HEK293 (cell line): ENCODE measurements around the gene SMAD7.

Experiments
- CTCF ChIA-PET: fragments of 350-600 bp; formaldehyde crosslinking; extraction: SDS; loops from one replicate; lab custom pipeline; 2021; ENCODE audit warnings: antibody characterized with exemption; lab: Yijun Ruan, JAX
- POLR2A ChIA-PET: fragments of 300-600 bp; formaldehyde crosslinking; extraction: SDS; loops from one replicate; lab custom pipeline; 2020; ENCODE audit warnings: antibody characterized with exemption, inconsistent platforms; lab: Yijun Ruan, JAX
- H3K27ac ChIP-seq: fragments of 200-500 bp; sonication (Bioruptor generic); 2 replicates; pipeline ENCODE4 v1.5.1; 2014; ENCODE audit warnings: low read depth, low read length, control low read depth, inconsistent platforms; ENCODE audit errors: extremely low read depth
- H3K36me3 ChIP-seq, 2 experiments: fragments of 200-500 bp in 1 of 2; sonication (Bioruptor generic) in 1 of 2; 1 replicate in 1 of 2; 2 replicates in 1 of 2; pipeline ENCODE4 v1.5.1; 2014 to 2017; ENCODE audit warnings: inconsistent platforms in 2 of 2, low read length in 2 of 2; ENCODE audit not compliant: control insufficient read depth in 2 of 2, insufficient read depth in 1 of 2
- H3K4me1 ChIP-seq: fragments of 200-500 bp; sonication (Bioruptor generic); 2 replicates; pipeline ENCODE4 v1.5.1; 2014; ENCODE audit warnings: mild to moderate bottlenecking, low read length, inconsistent platforms; ENCODE audit not compliant: control insufficient read depth, insufficient read depth
- H3K4me3 ChIP-seq: 2 replicates; pipeline ENCODE4 v1.5.1; 2011; ENCODE audit warnings: low read depth, mild to moderate bottlenecking, control low read depth, low read length, moderate library complexity
- H3K9me3 ChIP-seq: fragments of 200-500 bp; sonication (Bioruptor generic); 2 replicates; pipeline ENCODE4 v1.5.1; 2014; ENCODE audit warnings: low read depth, low read length, inconsistent platforms; ENCODE audit not compliant: control insufficient read depth, insufficient read depth
- MZF1 ChIP-seq: fragments of 450-650 bp; formaldehyde crosslinking; IDR thresholded peaks from 2 replicates; pipeline ENCODE4 v1.5.1; 2017; ENCODE audit warnings: missing biosample characterization, missing genetic modification characterization, borderline replicate concordance
- SETDB1 ChIP-seq: IDR thresholded peaks from one replicate; pipeline ENCODE4 v1.6.1; 2017; ENCODE audit warnings: mild to moderate bottlenecking, low read length, moderate library complexity, mixed read lengths; ENCODE audit not compliant: insufficient read length
- YY1 ChIP-seq: fragments of 450-650 bp; formaldehyde crosslinking; IDR thresholded peaks from 2 replicates; pipeline ENCODE4 v1.5.1; 2018; ENCODE audit warnings: missing biosample characterization, missing genetic modification characterization
- ZFP69B ChIP-seq: fragments of 450-650 bp; formaldehyde crosslinking; IDR thresholded peaks from 2 replicates; pipeline ENCODE4 v1.5.1; 2016; ENCODE audit warnings: missing biosample characterization, missing genetic modification characterization
- ZNF133 ChIP-seq: fragments of 450-650 bp; formaldehyde crosslinking; IDR thresholded peaks from 2 replicates; pipeline ENCODE4 v1.5.1; 2016; ENCODE audit warnings: missing biosample characterization, missing genetic modification characterization
- ZNF175 ChIP-seq: fragments of 450-650 bp; formaldehyde crosslinking; IDR thresholded peaks from 2 replicates; pipeline ENCODE4 v1.5.1; 2016; ENCODE audit warnings: missing biosample characterization, missing genetic modification characterization
- ZNF184 ChIP-seq: fragments of 450-650 bp; IDR thresholded peaks from 2 replicates; pipeline ENCODE4 v1.5.1; 2018; ENCODE audit warnings: missing biosample characterization, mild to moderate bottlenecking, missing genetic modification characterization
- ZNF239 ChIP-seq: fragments of 450-650 bp; formaldehyde crosslinking; IDR thresholded peaks from 2 replicates; pipeline ENCODE4 v1.5.1; 2016; ENCODE audit warnings: missing biosample characterization, missing genetic modification characterization
- ZNF274 ChIP-seq, 2 experiments: fragments of 200-500 bp in 1 of 2; fragments of 450-650 bp in 1 of 2; sonication (Bioruptor generic) in 1 of 2; formaldehyde crosslinking in 1 of 2; IDR thresholded peaks; 2 replicates each; pipeline versions ENCODE4 v1.5.1 to v1.6.1; 2014 to 2016; ENCODE audit warnings: borderline replicate concordance in 1 of 2, inconsistent platforms in 1 of 2, low read length in 1 of 2, missing biosample characterization in 1 of 2, missing genetic modification characterization in 1 of 2
- ZNF48 ChIP-seq: fragments of 450-650 bp; formaldehyde crosslinking; IDR thresholded peaks from 2 replicates; pipeline ENCODE4 v1.5.1; 2016; ENCODE audit warnings: missing biosample characterization, missing genetic modification characterization
- ZNF658 ChIP-seq: fragments of 450-650 bp; formaldehyde crosslinking; IDR thresholded peaks from 2 replicates; pipeline ENCODE4; 2016; ENCODE audit warnings: missing biosample characterization, missing genetic modification characterization
- ZNF747 ChIP-seq: fragments of 450-650 bp; formaldehyde crosslinking; IDR thresholded peaks from 2 replicates; pipeline ENCODE4 v1.5.1; 2016; ENCODE audit warnings: missing biosample characterization, missing genetic modification characterization
- ZNF776 ChIP-seq: fragments of 450-650 bp; formaldehyde crosslinking; IDR thresholded peaks from 2 replicates; pipeline ENCODE4 v1.5.0; 2017; ENCODE audit warnings: missing biosample characterization, missing genetic modification characterization, borderline replicate concordance
- ZNF843 ChIP-seq: fragments of 450-650 bp; formaldehyde crosslinking; IDR thresholded peaks from 2 replicates; pipeline ENCODE4 v1.5.1; 2016; ENCODE audit warnings: missing biosample characterization, missing genetic modification characterization
- TF ChIP-seq, protein P1 (sequence below): fragments of 450-650 bp; formaldehyde crosslinking; conservative IDR thresholded peaks from 2 replicates; pipeline ENCODE4 v1.5.1; 2016; ENCODE audit warnings: low read depth, missing biosample characterization, missing genetic modification characterization
- TF ChIP-seq, protein P2 (sequence below): fragments of 450-650 bp; formaldehyde crosslinking; IDR thresholded peaks from 2 replicates; pipeline ENCODE4 v1.5.1; 2016; ENCODE audit warnings: missing biosample characterization, missing genetic modification characterization
- TF ChIP-seq, protein P3 (sequence below): sonication (generic); formaldehyde crosslinking; IDR thresholded peaks from 2 replicates; pipeline ENCODE4 v1.8.1; 2022; ENCODE audit warnings: mild to moderate bottlenecking, moderate library complexity, missing genetic modification reagents
- TF ChIP-seq, protein P4 (sequence below): fragments of 450-650 bp; formaldehyde crosslinking; optimal IDR thresholded peaks from 2 replicates; pipeline ENCODE3; 2016; ENCODE audit warnings: missing biosample characterization, mild to moderate bottlenecking, missing genetic modification characterization

SMAD7 gene

DNA sequence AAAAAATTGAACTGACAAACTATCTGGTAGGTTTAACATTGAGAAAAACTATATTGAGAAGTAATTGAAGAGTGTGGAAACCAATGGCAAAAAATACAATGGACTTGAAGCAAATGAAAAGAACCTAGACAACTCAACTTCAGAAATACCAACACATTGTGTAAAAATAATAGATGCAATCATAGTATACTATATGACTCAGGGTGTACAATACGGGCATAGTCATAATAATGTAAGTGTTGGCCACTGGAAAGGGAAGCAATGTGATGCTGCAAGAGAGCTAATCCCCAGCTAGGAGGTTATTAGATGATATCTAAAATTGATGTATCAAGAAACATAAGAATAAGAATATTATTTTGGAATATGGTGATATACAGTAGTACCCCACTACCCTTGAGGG is 45.3 kb downstream of the SMAD7 start:
- ChIA-PET CTCF (no interaction called here), POLR2A (no interaction called here)
- no peak overlapping the region for H3K4me3 ChIP-seq
- no peaks in the 10 kb centered on the region for H3K9me3 ChIP-seq
- TF ChIP-seq ZNF747 (tag by site-specific recombination) = no peak
- TF ChIP-seq ZFP69B (tag by site-specific recombination) = no peak
- TF ChIP-seq ZNF48 (tag by site-specific recombination) = no peak
- no peak for TF ChIP-seq ZNF184
- TF ChIP-seq, protein P1, sequence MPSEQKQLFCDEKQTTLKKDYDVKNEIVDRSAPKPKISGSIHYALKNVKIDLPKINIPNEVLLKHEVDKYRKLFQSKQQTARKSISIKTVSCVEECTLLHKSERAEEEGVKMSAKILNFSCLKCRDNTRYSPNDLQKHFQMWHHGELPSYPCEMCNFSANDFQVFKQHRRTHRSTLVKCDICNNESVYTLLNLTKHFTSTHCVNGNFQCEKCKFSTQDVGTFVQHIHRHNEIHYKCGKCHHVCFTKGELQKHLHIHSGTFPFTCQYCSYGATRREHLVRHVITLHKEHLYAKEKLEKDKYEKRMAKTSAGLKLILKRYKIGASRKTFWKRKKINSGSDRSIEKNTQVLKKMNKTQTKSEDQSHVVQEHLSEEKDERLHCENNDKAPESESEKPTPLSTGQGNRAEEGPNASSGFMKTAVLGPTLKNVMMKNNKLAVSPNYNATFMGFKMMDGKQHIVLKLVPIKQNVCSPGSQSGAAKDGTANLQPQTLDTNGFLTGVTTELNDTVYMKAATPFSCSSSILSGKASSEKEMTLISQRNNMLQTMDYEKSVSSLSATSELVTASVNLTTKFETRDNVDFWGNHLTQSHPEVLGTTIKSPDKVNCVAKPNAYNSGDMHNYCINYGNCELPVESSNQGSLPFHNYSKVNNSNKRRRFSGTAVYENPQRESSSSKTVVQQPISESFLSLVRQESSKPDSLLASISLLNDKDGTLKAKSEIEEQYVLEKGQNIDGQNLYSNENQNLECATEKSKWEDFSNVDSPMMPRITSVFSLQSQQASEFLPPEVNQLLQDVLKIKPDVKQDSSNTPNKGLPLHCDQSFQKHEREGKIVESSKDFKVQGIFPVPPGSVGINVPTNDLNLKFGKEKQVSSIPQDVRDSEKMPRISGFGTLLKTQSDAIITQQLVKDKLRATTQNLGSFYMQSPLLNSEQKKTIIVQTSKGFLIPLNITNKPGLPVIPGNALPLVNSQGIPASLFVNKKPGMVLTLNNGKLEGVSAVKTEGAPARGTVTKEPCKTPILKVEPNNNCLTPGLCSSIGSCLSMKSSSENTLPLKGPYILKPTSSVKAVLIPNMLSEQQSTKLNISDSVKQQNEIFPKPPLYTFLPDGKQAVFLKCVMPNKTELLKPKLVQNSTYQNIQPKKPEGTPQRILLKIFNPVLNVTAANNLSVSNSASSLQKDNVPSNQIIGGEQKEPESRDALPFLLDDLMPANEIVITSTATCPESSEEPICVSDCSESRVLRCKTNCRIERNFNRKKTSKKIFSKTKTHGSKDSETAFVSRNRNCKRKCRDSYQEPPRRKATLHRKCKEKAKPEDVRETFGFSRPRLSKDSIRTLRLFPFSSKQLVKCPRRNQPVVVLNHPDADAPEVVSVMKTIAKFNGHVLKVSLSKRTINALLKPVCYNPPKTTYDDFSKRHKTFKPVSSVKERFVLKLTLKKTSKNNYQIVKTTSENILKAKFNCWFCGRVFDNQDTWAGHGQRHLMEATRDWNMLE (tag by site-specific recombination) = no peak
- TF ChIP-seq MZF1 = no peak
- TF ChIP-seq ZNF133 (tag by site-specific recombination) = no peak
- no peak for TF ChIP-seq ZNF658 (tag by site-specific recombination)
- TF ChIP-seq YY1 = no peak
- no peak for TF ChIP-seq ZNF274 (IDR thresholded peaks at IDR 0.05; ENCODE audit: low read length)
- no peak for TF ChIP-seq ZNF274 (tag by site-specific recombination; IDR thresholded peaks at IDR 0.05; ENCODE audit: borderline replicate concordance)
- no peak for TF ChIP-seq ZNF843 (tag by site-specific recombination)
- TF ChIP-seq, protein P2, sequence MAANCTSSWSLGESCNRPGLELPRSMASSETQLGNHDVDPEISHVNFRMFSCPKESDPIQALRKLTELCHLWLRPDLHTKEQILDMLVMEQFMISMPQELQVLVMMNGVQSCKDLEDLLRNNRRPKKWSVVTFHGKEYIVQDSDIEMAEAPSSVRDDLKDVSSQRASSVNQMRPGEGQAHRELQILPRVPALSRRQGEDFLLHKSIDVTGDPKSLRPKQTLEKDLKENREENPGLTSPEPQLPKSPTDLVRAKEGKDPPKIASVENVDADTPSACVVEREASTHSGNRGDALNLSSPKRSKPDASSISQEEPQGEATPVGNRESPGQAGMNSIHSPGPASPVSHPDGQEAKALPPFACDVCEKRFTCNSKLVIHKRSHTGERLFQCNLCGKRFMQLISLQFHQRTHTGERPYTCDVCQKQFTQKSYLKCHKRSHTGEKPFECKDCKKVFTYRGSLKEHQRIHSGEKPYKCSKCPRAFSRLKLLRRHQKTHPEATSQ (tag by site-specific recombination) = no peak
- no peak for TF ChIP-seq ZNF776 (tag by site-specific recombination)
- TF ChIP-seq, protein P3, sequence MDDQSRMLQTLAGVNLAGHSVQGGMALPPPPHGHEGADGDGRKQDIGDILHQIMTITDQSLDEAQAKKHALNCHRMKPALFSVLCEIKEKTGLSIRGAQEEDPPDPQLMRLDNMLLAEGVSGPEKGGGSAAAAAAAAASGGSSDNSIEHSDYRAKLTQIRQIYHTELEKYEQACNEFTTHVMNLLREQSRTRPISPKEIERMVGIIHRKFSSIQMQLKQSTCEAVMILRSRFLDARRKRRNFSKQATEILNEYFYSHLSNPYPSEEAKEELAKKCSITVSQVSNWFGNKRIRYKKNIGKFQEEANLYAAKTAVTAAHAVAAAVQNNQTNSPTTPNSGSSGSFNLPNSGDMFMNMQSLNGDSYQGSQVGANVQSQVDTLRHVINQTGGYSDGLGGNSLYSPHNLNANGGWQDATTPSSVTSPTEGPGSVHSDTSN = no peak
- TF ChIP-seq, protein P4, sequence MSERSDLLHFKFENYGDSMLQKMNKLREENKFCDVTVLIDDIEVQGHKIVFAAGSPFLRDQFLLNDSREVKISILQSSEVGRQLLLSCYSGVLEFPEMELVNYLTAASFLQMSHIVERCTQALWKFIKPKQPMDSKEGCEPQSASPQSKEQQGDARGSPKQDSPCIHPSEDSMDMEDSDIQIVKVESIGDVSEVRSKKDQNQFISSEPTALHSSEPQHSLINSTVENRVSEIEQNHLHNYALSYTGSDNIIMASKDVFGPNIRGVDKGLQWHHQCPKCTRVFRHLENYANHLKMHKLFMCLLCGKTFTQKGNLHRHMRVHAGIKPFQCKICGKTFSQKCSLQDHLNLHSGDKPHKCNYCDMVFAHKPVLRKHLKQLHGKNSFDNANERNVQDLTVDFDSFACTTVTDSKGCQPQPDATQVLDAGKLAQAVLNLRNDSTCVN = no peak
- TF ChIP-seq ZNF175 (tag by site-specific recombination) = no peak
- TF ChIP-seq ZNF239 (tag by site-specific recombination) = no peak
- no peak for TF ChIP-seq SETDB1
- peaks cover 14% of the 10 kb centered on the region for H3K4me1 ChIP-seq
- no peaks in the 10 kb centered on the region for H3K36me3 ChIP-seq
- H3K27ac ChIP-seq = no peak overlapping the region
